ENCODE measurements around the gene LST1.

Gene LST1

GRCh38 chr6:31629014-31629413 is 42.9 kb downstream of the LST1 start:
- no peak for DNase-seq (ENCODE audit: low read depth)
- no peak overlapping the region for H3K4me3 ChIP-seq (ENCODE audit: control insufficient read depth, low read depth, low read length)
- TF ChIP-seq CTCF (conservative IDR thresholded peaks at IDR 0.05; ENCODE audit: control insufficient read depth, insufficient read depth, low read depth, low read length): no peak

- no peak for DNase-seq (ENCODE audit: low read depth)
- no peak overlapping the region for H3K4me3 ChIP-seq (ENCODE audit: control insufficient read depth, low read depth, low read length)
- TF ChIP-seq CTCF (conservative IDR thresholded peaks at IDR 0.05; ENCODE audit: control insufficient read depth, insufficient read depth, low read depth, low read length): no peak
Measured at GRCh38 chr6:31630177-31630934, 44.3 kb downstream of the LST1 start.

GRCh38 chr6:31631209-31631608 is 45.1 kb downstream of the LST1 start:
- no peak overlapping the region for H3K4me3 ChIP-seq (ENCODE audit: control insufficient read depth, low read depth, low read length)
- TF ChIP-seq CTCF (conservative IDR thresholded peaks at IDR 0.05; ENCODE audit: control insufficient read depth, insufficient read depth, low read depth, low read length): no peak
- no peak for DNase-seq (ENCODE audit: low read depth)

- H3K4me3 ChIP-seq (ENCODE audit: control insufficient read depth, low read depth, low read length): no peak overlapping the region
- TF ChIP-seq CTCF (conservative IDR thresholded peaks at IDR 0.05; ENCODE audit: control insufficient read depth, insufficient read depth, low read depth, low read length): no peak
- DNase-seq (ENCODE audit: low read depth): no peak
Measured at GRCh38 chr6:31631681-31632278, 45.7 kb downstream of the LST1 start.

GRCh38 chr6:31632279-31632946 is 46.3 kb downstream of the LST1 start:
- no peak overlapping the region for H3K4me3 ChIP-seq (ENCODE audit: control insufficient read depth, low read depth, low read length)
- DNase-seq (ENCODE audit: low read depth): no peak

GRCh38 chr6:31633447-31633846 is 47.4 kb downstream of the LST1 start:
- no peak overlapping the region for H3K4me3 ChIP-seq (ENCODE audit: control insufficient read depth, low read depth, low read length)
- no peak for TF ChIP-seq CTCF (conservative IDR thresholded peaks at IDR 0.05; ENCODE audit: control insufficient read depth, insufficient read depth, low read depth, low read length)
- DNase-seq (ENCODE audit: low read depth): no peak

More at GRCh38 chr6:31632279-31632946, 46.3 kb downstream of the LST1 start:
- no peak for TF ChIP-seq CTCF (conservative IDR thresholded peaks at IDR 0.05; ENCODE audit: control insufficient read depth, insufficient read depth, low read depth, low read length)

Measured in fibroblast of mammary gland (primary cell).